Measurements from ENCODE around the gene ANGPT4. TPM values are rescaled to one million over a fixed set of nuclear protein-coding genes. Genes with fewer than 3 reads are reported as not detected.
"Not testable (repeated sequence)": the region's sequence is repeated elsewhere in the genome, so short reads cannot be mapped to it uniquely, and the experiment has no call there.

ANGPT4 gene
- total RNA-seq, 1 experiment from 2014 or later = 1.3 TPM

- DNase-seq (ENCODE audit: low spot score) = no peak
These were observed 70.8 kb downstream of the ANGPT4 start for GRCh38 chr20:845226-845868.

GRCh38 chr20:844473-845225 is 71.5 kb downstream of the ANGPT4 start:
- peak; percentile 54 for DNase-seq (ENCODE audit: low spot score)

- DNase-seq (ENCODE audit: low spot score) = no peak
These were observed 72.2 kb downstream of the ANGPT4 start for GRCh38 chr20:843912-844311.

- DNase-seq (ENCODE audit: low spot score) = no peak
These were observed 73.6 kb downstream of the ANGPT4 start for GRCh38 chr20:842547-842940.

GRCh38 chr20:841568-842546 is 74.3 kb downstream of the ANGPT4 start:
- no peak for DNase-seq (ENCODE audit: low spot score)

- no peak for DNase-seq (ENCODE audit: low spot score)
These were observed 75.1 kb downstream of the ANGPT4 start for GRCh38 chr20:840858-841567.

- DNase-seq (ENCODE audit: low spot score) = no peak
These were observed 75.7 kb downstream of the ANGPT4 start for GRCh38 chr20:840503-840857.

- DNase-seq (ENCODE audit: low spot score) = no peak
These were observed 76.5 kb downstream of the ANGPT4 start for GRCh38 chr20:839626-840025.

- DNase-seq (ENCODE audit: low spot score) = no peak
These were observed 77.1 kb downstream of the ANGPT4 start for GRCh38 chr20:839015-839414.

GRCh38 chr20:836190-836589 is 79.9 kb downstream of the ANGPT4 start:
- no peak for DNase-seq (ENCODE audit: low spot score)

GRCh38 chr20:835608-836045 is 80.5 kb downstream of the ANGPT4 start:
- no peak for DNase-seq (ENCODE audit: low spot score)

- no peak for DNase-seq (ENCODE audit: low spot score)
These were observed 81.9 kb downstream of the ANGPT4 start for GRCh38 chr20:834151-834746.

- peak; percentile 91 for DNase-seq (ENCODE audit: low spot score)
These were observed 82.5 kb downstream of the ANGPT4 start, which contains the start of gene FAM110A for GRCh38 chr20:833450-834150. Gene FAM110A (plus strand): TSS chr20:833715. CDS start chr20:844805, 11,090 bp downstream.

- no peak for DNase-seq (ENCODE audit: low spot score)
These were observed 83.0 kb downstream of the ANGPT4 start for GRCh38 chr20:833121-833449.

- DNase-seq (ENCODE audit: low spot score) = no peak
These were observed 84.2 kb downstream of the ANGPT4 start for GRCh38 chr20:831956-832355.

- DNase-seq (ENCODE audit: low spot score) = no peak
These were observed 84.9 kb downstream of the ANGPT4 start for GRCh38 chr20:831251-831650.

GRCh38 chr20:830011-830521 is 86.1 kb downstream of the ANGPT4 start:
- no peak for DNase-seq (ENCODE audit: low spot score)

GRCh38 chr20:829551-829950 is 86.6 kb downstream of the ANGPT4 start:
- no peak for DNase-seq (ENCODE audit: low spot score)

GRCh38 chr20:828987-829386 is 87.1 kb downstream of the ANGPT4 start:
- no peak for DNase-seq (ENCODE audit: low spot score)

- DNase-seq (ENCODE audit: low spot score) = not testable (repeated sequence)
These were observed 88.2 kb downstream of the ANGPT4 start for GRCh38 chr20:827981-828380.

Measured in H4 (cell line).